Activated CD4-positive, alpha-beta memory T cell treated with anti-CD3 and anti-CD28 coated beads, Interleukin-2, amount 10 ng/mL, durations not matched to agents 7 days and 5 days (primary cell): ENCODE data around the gene NME3. TPM values are rescaled to one million over a fixed set of nuclear protein-coding genes. Genes with fewer than 3 reads are reported as not detected.

Experiments
- CTCF ChIA-PET: fragments of 350-600 bp; sonication (Branson Sonifier 250); formaldehyde crosslinking; loops from one replicate; lab custom pipeline; 2021; ENCODE audit warnings: antibody characterized with exemption, inconsistent platforms; lab: Charles Lee
- POLR2A ChIA-PET: fragments of 350-600 bp; sonication (Branson Sonifier 250); formaldehyde crosslinking; loops from one replicate; lab custom pipeline; 2021; ENCODE audit warnings: antibody characterized with exemption; lab: Charles Lee
- DNase-seq: peaks from one replicate; pipeline ENCODE4 v3.0.0-alpha.2; 2020
- H3K27ac Mint-ChIP-seq: one replicate; pipeline ENCODE4 v1.8.0; 2021; ENCODE audit warnings: mild to moderate bottlenecking, mixed read lengths
- H3K27me3 Mint-ChIP-seq: one replicate; pipeline ENCODE4 v1.8.0; 2021; ENCODE audit warnings: mixed read lengths
- H3K36me3 Mint-ChIP-seq: one replicate; pipeline ENCODE4 v1.8.0; 2021; ENCODE audit warnings: low read depth, mixed read lengths
- H3K4me1 Mint-ChIP-seq: one replicate; pipeline ENCODE4 v1.8.0; 2021; ENCODE audit warnings: mixed read lengths
- H3K4me3 Mint-ChIP-seq: one replicate; pipeline ENCODE4 v1.8.0; 2021; ENCODE audit warnings: mild to moderate bottlenecking, mixed read lengths
- H3K9me3 Mint-ChIP-seq: one replicate; pipeline ENCODE4 v1.8.0; 2021; ENCODE audit warnings: mixed read lengths
- total RNA-seq, 2 experiments: library from RNA; stranded (reverse); gene quantifications; one replicate each; pipeline ENCODE4 v1.2.3, GENCODE V29; 2021

The NME3 gene
- total RNA-seq, 2 experiments from 2014 or later: 48.0 to 52.0 TPM

DNA sequence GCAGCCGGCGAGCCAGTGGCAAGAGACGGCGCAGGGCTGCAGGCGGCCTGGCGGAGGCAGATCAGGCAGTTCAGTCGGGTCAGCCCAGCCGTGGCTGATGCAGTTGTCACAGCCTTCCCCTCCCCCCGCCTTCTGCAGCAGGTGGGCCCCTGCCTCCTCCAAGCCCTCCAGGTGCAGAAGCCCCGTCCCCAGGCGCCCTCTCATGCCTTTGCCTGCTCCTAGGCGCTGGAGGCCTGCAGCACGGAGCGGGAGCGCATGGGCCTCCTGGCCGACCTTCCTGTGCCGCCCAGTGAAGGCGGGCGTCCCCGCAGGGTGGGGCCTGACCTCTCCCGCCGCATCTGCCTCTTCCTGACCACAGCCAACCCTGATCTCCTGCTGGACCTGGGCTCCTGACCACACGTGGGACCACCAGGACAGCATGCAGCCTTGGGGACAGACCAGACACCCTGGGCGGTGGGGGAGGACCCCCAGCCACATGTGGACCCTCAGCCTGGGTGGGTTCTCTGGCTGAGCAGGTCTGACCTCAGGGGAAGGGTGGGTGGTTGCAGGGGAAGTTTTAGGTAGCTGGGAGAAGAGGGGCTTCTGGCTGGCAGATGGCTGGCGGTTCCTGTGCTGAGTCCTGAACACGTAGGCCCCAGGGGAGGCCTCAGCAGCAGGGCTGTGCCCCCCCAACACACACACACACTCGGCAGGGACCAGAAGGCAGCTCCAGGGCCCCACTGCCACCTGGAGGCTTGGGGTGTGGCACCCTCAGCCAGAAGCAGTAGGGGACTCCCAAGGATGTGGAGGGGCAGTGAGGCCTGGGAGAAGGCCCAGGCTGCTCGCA is 4.7 kb upstream of the NME3 start:
- DNase-seq: no peak
- H3K27ac Mint-ChIP-seq: no peak overlapping the region
- peaks cover 13% of the 10 kb centered on the region for H3K36me3 Mint-ChIP-seq
- no peak overlapping the region for H3K4me3 Mint-ChIP-seq
- POLR2A ChIA-PET: interaction anchor here (1.4 kb wide), 1 partner anchor 11 kb away, joined by 3 read pairs; no protein-coding TSS in a partner anchor
- no peaks in the 10 kb centered on the region for H3K9me3 Mint-ChIP-seq
- no peaks in the 10 kb centered on the region for H3K27me3 Mint-ChIP-seq
- H3K4me1 Mint-ChIP-seq: peaks cover 11% of the 10 kb centered on the region
- CTCF ChIA-PET: interaction anchor here (1.4 kb wide), 1 partner anchor 70 kb away, joined by 3 read pairs; the partner anchor contains the start of gene MAPK8IP3

DNA sequence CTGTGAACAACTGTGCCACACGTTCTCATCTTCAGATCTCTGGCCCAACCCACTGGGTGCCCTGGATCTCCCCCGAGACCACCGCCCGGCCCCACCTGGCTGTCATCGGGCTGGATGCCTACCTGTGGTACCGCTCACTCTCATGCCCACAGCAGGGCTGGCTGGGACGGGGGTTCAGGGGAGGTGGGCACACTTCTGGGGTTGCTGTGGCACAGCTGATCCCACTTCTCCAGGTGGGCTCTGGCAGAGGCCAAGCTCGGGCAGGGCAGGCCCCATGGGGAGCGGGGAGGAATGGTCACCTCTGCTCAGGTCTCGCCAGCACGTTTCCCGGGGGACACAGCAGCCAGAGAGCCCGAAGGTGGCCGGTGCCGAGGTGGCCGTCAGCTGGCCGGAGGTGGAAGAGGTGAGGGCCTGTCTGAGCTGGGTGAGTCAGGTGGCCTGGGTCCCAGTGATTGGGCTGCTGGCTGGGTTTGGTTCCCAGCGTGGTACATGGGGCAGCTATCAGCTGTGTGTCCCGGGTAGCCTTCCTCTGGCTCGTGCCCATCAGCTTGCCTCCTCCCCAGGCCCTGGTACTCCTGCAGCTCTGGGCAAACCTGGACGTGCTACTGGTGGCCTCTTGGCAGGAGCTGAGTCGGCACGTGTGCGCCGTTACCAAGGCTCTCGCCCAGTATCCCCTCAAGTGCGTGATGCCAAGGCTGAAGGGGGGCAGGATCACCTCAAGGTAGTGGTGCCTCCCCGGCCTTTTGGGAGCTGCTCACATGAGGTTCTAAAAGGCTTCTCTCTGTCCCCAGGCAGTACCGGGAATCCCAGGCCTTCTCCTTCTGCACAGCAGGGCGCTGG is 3.9 kb upstream of the NME3 start:
- peaks cover 12% of the 10 kb centered on the region for H3K4me1 Mint-ChIP-seq
- CTCF ChIA-PET: interaction anchor here (1.4 to 1.6 kb wide), 3 partner anchors 7 to 70 kb away, joined by 3 to 16 read pairs (median 3); partner anchors contain the start of genes MAPK8IP3, NUBP2 and SPSB3
- POLR2A ChIA-PET: interaction anchor here (0.8 to 7.2 kb wide), 4 partner anchors 8 to 190 kb away, joined by 3 to 101 read pairs (median 4); partner anchors contain the start of genes NUBP2, RPS2 and SPSB3
- no peak for DNase-seq
- H3K27me3 Mint-ChIP-seq: no peaks in the 10 kb centered on the region
- H3K9me3 Mint-ChIP-seq: no peaks in the 10 kb centered on the region
- peaks cover 14% of the 10 kb centered on the region for H3K36me3 Mint-ChIP-seq
- peak overlapping the region; percentile 58 for H3K4me3 Mint-ChIP-seq
- H3K27ac Mint-ChIP-seq: no peak overlapping the region

DNA sequence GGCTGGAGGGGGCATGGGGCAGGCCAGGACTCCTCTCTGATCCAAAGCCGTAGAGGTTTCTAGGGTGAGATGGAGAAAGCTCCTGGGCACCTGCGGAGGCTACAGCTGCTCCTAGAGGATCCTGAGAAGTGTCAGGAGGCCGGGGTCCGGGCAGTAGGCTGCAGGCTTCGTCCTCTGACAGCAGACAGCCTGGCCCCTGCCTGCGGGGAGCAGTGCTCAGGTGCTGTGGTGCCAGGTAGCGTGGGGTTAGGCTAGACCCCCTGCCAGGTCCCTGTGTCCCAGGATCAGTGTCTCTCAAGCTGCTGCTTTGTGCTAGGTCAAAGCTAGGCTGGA is 3.1 kb upstream of the NME3 start:
- no peak for DNase-seq
- H3K4me3 Mint-ChIP-seq: peak overlapping the region; percentile 98
- H3K27ac Mint-ChIP-seq: no peak overlapping the region
- ChIA-PET POLR2A (interaction anchor here (0.8 to 7.2 kb wide), 5 partner anchors 9 to 190 kb away, joined by 3 to 101 read pairs (median 4); partner anchors contain the start of genes MAPK8IP3, NUBP2, RPS2 and SPSB3), CTCF (interaction anchor here (1.4 to 1.6 kb wide), 2 partner anchors 8 to 69 kb away, joined by 3 to 16 read pairs; partner anchors contain the start of genes MAPK8IP3, NUBP2 and SPSB3)
- no peaks in the 10 kb centered on the region for H3K9me3 Mint-ChIP-seq
- peaks cover 16% of the 10 kb centered on the region for H3K4me1 Mint-ChIP-seq
- H3K27me3 Mint-ChIP-seq: no peaks in the 10 kb centered on the region
- peaks cover 16% of the 10 kb centered on the region for H3K36me3 Mint-ChIP-seq

DNA sequence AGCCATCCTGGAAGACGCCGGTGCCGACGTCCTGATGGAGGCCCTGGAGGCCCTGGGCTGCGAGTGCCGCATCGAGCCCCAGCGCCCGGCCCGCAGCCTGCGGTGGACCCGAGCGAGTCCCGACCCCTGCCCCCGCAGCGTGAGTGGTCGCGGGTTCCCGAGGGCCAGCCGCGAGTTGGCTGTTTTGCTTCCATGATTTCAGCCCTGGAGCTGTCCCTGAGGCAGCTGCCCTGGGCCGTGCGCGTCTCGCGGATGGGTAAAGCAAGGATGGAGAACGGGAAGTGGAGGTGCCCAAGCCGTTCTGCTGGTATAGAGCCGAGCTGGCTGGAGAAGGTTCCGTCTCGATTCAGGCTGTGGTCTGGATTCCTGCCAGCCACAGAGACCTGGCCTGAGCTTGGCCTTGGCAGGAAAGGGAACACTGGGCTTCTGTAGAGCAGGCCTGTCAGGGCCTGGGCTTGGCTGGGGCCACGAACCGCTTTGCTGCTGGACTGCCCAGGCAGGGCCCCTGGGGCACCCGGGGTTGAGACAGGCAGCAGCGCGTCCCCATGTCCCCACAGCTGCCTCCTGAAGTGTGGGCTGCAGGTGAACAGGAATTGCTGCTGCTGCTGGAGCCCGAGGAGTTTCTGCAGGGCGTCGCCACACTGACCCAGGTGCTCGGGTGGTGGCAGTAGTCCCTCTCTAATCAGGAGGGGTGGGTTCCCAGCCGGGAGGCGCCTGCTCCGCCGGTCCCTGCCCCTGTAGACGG is 2.5 kb upstream of the NME3 start:
- POLR2A ChIA-PET: interaction anchor here (0.8 to 7.2 kb wide), 8 partner anchors 9 to 191 kb away, joined by 3 to 101 read pairs (median 4); partner anchors contain the start of genes FAHD1, HAGH, MAPK8IP3 and NUBP2
- peaks cover 14% of the 10 kb centered on the region for H3K4me1 Mint-ChIP-seq

DNA sequence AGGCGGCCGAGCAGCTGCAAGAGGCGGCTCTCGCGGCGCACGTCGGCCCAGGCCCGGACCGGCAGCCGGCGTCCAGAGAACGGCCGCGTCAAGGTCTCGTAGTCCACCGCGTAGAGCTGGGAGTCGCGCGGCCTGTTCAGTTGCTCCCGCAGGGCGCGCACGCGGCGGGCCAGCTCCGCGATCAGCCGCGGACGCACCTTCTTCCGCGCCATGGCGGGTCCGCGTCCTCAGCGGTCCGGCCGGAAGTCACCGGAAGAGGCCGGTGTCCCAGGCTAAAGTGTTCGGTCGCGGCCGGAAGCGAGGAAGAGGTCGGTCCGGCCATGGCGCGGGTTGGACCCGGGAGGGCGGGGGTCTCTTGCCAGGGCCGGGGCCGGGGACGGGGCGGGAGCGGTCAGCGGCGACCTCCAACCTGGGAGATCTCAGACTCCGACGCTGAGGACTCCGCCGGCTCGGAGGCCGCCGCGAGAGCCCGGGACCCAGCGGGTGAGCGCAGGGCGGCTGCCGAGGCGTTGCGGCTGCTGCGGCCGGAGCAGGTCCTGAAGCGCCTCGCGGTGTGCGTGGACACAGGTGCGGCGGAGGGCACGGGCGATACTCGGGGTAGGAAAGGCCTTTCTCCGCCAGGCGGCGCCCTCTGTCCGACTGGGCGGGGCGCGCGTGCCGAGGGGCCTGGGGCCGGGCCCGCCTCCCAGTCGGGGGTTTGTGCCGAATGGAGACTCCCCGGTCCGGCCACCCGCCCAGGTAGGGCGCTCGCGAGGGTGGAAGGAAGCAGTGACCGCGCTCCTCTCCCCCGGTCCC is 1.8 kb upstream of the NME3 start, which contains the start of gene MRPS34:
MRPS34 (minus strand) TSS at position 227 of the 795 bp plus-strand sequence; CDS start at position 212, 15 bp downstream.
- peak within 1 kb of the TSS; percentile 97 for H3K27ac Mint-ChIP-seq
- CTCF ChIA-PET: interaction anchor here (0.7 to 2.6 kb wide), 7 partner anchors 9 to 170 kb away, joined by 3 to 16 read pairs (median 4); partner anchors contain the start of genes MAPK8IP3, MSRB1, NUBP2 and SPSB3
- POLR2A ChIA-PET: interaction anchor here (0.6 to 7.2 kb wide), 16 partner anchors 8 to 428 kb away, joined by 3 to 101 read pairs (median 4); partner anchors contain the start of genes FAHD1, HAGH, MAPK8IP3 and NUBP2
- no peaks in the 10 kb centered on the region for H3K27me3 Mint-ChIP-seq
- peaks cover 14% of the 10 kb centered on the region for H3K4me1 Mint-ChIP-seq
- DNase-seq: peak; percentile 84
- no peaks in the 10 kb centered on the region for H3K9me3 Mint-ChIP-seq
- peaks cover 17% of the 10 kb centered on the region for H3K36me3 Mint-ChIP-seq
- peak within 1 kb of the TSS; percentile 98 for H3K4me3 Mint-ChIP-seq

More for the DNA sequence above, 2.5 kb upstream of the NME3 start:
- H3K36me3 Mint-ChIP-seq: peaks cover 16% of the 10 kb centered on the region
- H3K27ac Mint-ChIP-seq: peak overlapping the region; percentile 78
- peak; percentile 40 for DNase-seq
- CTCF ChIA-PET: interaction anchor here (1.4 to 1.6 kb wide), 2 partner anchors 9 to 68 kb away, joined by 3 to 16 read pairs; partner anchors contain the start of genes MAPK8IP3, NUBP2 and SPSB3
- peak overlapping the region; percentile 98 for H3K4me3 Mint-ChIP-seq
- H3K27me3 Mint-ChIP-seq: no peaks in the 10 kb centered on the region
- H3K9me3 Mint-ChIP-seq: no peaks in the 10 kb centered on the region

DNA sequence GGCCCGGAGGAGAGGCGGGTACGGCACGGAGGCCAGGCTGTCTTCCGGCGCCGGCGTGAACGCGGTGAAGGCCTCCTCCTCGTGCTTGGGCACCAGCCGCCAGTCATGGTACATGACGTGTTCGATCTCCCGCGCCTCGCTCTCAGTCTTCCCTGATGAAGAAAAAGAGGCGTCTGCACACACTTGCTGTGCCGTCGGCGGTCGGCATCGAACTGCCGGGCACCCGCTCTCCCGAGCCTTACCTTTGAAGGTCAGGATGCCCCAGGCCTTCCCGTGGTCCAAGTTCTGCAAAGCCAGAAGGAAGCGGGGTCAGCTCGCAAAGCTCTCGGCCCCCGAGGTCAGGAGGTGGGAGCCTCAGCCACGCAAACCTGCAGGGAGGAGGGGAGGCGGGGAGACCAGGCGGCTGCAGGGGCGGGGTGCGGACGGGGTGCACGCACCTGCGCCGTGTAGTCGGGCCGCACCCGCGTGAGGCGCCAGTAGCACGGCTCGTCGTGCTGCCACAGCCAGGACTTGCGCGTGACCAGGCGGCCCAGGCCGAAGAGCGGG is 1.1 kb upstream of the NME3 start, which contains the start of gene EME2:
EME2 (plus strand) TSS at position 449 of the 546 bp plus-strand sequence. CDS start 418 bp downstream, outside the sequence.
- POLR2A ChIA-PET: interaction anchor here (0.6 to 7.2 kb wide), 14 partner anchors 11 to 440 kb away, joined by 3 to 101 read pairs (median 4); partner anchors contain the start of genes FAHD1, HAGH, MAPK8IP3 and NUBP2
- Mint-ChIP-seq H3K9me3 (no peaks in the 10 kb centered on the region), H3K4me1 (peaks cover 14% of the 10 kb centered on the region), H3K36me3 (peaks cover 20% of the 10 kb centered on the region), H3K4me3 (peak within 1 kb of the TSS; percentile 98), H3K27ac (peak within 1 kb of the TSS; percentile 97), H3K27me3 (no peaks in the 10 kb centered on the region)
- CTCF ChIA-PET: interaction anchor here (0.7 to 2.6 kb wide), 5 partner anchors 10 to 171 kb away, joined by 3 to 16 read pairs (median 4); partner anchors contain the start of genes MAPK8IP3, MSRB1, NUBP2 and SPSB3
- DNase-seq: peak; percentile 65

DNA sequence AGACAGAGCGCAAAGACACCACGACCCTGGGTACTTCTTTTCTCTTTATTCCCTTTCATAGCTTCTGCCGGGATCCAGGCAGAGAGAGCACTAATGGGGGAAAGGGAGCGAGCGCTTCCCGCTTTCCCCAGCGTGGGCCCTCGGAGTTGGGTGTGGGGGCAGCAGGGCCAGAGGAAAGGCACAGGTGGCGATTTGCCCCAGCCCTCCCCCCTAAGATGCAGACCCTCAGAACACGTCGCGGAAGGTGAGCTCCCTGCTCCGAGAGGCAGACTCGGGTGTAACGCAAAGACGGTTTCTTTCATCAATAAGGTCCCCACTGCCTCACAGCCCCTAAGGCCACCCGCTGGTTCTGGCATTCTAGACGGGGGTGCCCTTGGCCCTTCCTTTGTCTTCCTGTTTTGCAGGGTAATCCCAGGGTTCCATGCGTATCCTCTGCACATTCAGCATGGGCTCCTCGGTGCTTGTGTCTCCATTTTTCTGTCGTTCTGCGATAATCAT is 570 bp upstream of the NME3 start:
- no peaks in the 10 kb centered on the region for H3K27me3 Mint-ChIP-seq
- CTCF ChIA-PET: interaction anchor here (1.0 to 2.6 kb wide), 3 partner anchors 11 to 171 kb away, joined by 4 to 16 read pairs (median 12); partner anchors contain the start of genes MAPK8IP3, MSRB1, NUBP2 and SPSB3

DNA sequence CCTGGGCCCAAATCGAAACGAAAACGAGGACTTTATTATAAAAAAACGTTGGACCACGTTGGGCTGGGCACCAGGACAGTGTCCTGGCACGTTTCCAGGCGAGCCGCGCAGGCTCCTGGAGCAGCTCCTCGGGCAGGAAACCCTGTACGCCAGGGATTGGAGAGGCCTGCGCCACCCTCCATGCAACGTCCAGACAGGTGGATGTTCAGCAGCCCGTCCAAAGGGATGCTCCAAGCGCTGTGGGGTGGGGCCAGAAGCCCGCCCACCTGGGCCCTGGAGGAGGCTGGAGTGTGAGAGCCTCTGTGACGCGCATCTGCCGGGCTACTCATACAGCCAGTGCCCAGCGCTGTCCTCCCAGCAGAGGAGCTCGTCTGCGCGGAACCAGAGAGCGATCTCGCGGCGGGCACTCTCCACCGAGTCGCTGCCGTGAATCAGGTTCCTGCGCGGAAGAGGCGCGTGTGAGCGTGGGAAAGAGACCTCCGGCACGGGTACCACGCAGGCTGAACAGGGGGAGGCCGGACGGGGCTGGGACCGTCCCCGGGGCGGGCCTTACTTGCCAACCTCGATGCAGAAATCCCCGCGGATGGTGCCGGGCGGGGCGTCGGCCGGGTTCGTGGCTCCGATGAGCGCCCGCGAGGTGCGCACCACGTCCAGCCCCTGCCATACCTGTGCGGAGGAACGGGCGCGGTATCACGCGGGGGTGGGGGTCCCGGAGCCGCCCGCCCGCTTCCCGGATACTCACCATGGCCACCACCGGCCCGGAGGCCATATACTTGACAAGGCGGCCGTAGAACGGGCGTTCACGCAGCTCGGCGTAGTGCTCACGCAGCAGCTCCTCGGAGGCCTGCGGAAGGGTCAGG is 785 bp downstream of the NME3 start:
- no peaks in the 10 kb centered on the region for H3K27me3 Mint-ChIP-seq
- ChIA-PET POLR2A (interaction anchor here (2.2 to 7.2 kb wide), 3 partner anchors 13 to 384 kb away, joined by 4 to 101 read pairs (median 46); partner anchors contain the start of genes MAPK8IP3, NUBP2 and SPSB3), CTCF (interaction anchor here (2.6 kb wide), 1 partner anchor 12 kb away, joined by 16 read pairs; the partner anchor contains the start of genes NUBP2 and SPSB3)
- peak overlapping the region; percentile 98 for H3K4me3 Mint-ChIP-seq
- H3K36me3 Mint-ChIP-seq: peaks cover 18% of the 10 kb centered on the region
- H3K4me1 Mint-ChIP-seq: peaks cover 14% of the 10 kb centered on the region
- H3K9me3 Mint-ChIP-seq: no peaks in the 10 kb centered on the region
- DNase-seq: peak; percentile 42
- H3K27ac Mint-ChIP-seq: peak overlapping the region; percentile 79

More for the DNA sequence above, 570 bp upstream of the NME3 start:
- POLR2A ChIA-PET: interaction anchor here (0.8 to 7.2 kb wide), 11 partner anchors 11 to 440 kb away, joined by 3 to 101 read pairs (median 4); partner anchors contain the start of genes HAGH, MAPK8IP3, NUBP2 and SPSB3
- DNase-seq: no peak
- Mint-ChIP-seq H3K27ac (peak overlapping the region; percentile 97), H3K4me1 (peaks cover 14% of the 10 kb centered on the region), H3K9me3 (no peaks in the 10 kb centered on the region), H3K4me3 (peak overlapping the region; percentile 98), H3K36me3 (peaks cover 23% of the 10 kb centered on the region)

DNA sequence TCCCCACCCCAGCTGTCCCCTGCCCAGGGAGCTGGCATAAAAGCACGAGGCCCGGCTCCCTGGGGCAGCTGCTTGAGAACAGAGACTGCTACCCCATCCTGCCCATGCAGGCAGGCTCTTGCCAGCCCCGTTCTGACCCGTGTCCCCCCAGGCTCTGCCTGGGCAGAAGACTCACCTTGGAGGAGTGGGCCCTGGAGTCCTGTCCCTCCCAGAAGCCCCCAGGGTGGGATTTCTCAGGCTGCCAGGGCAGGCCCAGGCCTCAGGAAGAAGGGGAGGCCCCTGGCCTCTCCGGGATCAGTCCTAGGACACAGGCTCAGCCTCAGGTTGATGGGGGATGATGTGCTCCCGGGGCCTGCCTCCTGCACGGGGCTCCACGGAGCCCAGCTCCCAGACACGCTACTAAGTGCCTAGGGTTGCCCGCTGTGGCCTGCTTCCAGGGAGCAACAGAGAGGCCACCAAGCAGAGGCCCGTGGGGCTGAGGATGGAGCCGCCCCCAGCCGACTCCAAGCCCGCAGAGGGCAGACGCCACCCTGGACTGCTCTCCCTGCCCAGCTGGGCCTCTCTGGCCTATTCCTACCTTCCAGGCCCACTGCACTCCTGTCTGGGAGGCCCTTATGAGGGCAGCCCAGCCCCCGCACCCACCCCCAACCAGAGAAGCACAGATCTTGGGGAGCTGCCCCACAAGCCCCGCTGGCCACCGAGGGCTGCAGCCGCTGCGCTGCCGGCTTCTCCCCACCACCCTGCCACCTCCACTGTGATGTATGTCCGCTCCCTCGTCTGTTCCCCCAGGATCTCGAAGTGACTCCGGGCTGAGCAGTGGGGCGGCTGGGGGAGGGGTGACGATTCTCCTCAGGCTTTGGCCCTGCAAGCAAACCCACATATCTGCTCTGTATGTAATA is 1.7 kb downstream of the NME3 start:
- Mint-ChIP-seq H3K36me3 (peaks cover 18% of the 10 kb centered on the region), H3K4me1 (peaks cover 11% of the 10 kb centered on the region), H3K27ac (peak overlapping the region; percentile 79), H3K9me3 (no peaks in the 10 kb centered on the region), H3K27me3 (no peaks in the 10 kb centered on the region), H3K4me3 (peak overlapping the region; percentile 98)
- CTCF ChIA-PET: no interaction called here
- no peak for DNase-seq
- POLR2A ChIA-PET: interaction anchor here (5.7 to 7.2 kb wide), 2 partner anchors 14 to 63 kb away, joined by 46 to 101 read pairs; partner anchors contain the start of genes MAPK8IP3, NUBP2 and SPSB3
